Erythroblast (primary cell): ENCODE data around the gene DOCK4.

Source experiments
- DNase-seq, 2 experiments: peaks; one replicate each; lab custom pipeline; 2025; lab: John Stamatoyannopoulos, UW
- GATA1 ChIP-seq: IDR thresholded peaks from 2 replicates; pipeline ENCODE4 v1.6.1; 2011; ENCODE audit warnings: low read depth, mild to moderate bottlenecking, control low read depth, low read length, moderate library complexity
- POLR2A ChIP-seq: IDR thresholded peaks from 2 replicates; pipeline ENCODE4 v1.6.1; 2011; ENCODE audit warnings: mild to moderate bottlenecking, low read length

The DOCK4 gene

DNA sequence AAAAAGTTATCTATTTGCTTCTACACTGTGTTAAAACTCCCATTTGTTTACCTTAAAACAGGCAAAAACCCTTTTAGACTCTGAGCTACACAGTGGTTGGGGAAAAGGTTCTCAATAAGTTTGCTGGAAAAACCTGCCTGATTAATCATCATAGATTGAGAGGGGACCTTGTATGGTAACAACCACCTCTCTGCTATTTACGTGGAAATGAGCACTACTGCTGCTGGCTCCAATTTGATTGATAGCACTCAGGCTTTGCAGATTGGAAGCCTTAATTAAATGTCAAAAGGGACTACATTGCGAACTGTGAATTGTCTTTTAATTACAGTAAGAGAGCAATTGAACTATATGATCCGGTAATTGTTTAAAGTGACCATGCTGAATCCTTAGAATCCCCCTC, 525.0 kb downstream of the DOCK4 start:
- no peak for DNase-seq
- TF ChIP-seq GATA1 = no peak

DNA sequence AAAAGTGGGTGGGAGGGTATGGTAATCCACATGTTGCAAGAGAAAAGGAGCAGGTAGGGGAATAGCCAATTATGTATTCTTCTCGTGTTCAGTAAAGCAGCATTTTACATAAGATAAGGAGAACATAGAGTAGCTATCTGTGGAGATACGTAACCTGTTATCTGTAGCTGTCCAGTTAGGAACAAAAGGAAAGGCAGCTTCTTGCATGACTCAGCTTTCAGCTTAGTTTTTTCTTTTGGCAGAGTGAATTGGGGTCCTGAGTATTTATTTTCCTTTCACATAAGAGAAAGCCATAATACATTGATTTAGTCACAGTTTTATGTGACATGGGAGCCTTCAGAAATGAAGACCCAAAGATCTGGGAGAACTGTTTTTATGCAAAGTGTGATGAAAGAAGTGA, 527.2 kb downstream of the DOCK4 start:
- TF ChIP-seq POLR2A (no peak), GATA1 (no peak)
- DNase-seq = peak in 1 of 2 experiments; percentile 6

DNA sequence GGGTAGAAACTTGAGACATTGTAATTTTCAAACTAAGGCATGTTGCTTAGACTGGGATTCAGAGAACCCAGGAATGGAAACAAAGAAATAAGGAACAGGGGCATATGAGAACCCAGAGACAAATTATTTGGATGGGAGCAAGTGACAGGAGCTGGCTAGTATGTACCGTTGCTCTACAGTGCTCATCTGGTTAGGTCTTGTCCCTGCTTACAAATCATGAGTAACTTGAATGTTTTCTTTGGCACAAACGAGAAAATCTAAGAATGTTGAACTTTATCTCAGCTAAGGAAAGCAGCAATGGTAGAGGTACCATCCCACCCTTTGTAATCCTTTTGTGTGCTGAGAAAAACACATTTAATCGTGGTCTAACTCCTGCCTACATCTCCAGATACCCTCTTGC, 527.9 kb downstream of the DOCK4 start:
- TF ChIP-seq GATA1 = no peak
- TF ChIP-seq POLR2A = no peak
- no peak for DNase-seq

DNA sequence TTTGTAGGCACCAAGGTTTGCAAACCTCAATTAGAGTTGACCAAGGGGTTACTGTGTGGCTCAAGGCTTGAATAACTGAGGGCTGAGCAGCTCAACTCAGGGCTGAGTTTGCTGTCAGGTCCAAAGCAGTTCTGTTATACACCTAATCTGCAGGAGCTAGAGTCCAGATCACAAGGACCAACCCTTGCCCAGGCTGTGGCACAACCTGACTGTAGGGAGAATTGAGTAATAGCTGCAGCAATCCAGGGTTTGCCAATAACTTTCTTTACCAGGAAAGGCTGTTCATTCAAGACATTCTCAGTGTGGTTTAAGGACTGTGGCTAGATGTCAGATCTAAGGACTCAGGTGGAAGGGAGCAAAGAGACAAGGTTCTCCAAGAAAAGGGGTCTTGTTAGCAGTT, 528.4 kb downstream of the DOCK4 start:
- DNase-seq = no peak
- no peak for TF ChIP-seq POLR2A
- no peak for TF ChIP-seq GATA1

DNA sequence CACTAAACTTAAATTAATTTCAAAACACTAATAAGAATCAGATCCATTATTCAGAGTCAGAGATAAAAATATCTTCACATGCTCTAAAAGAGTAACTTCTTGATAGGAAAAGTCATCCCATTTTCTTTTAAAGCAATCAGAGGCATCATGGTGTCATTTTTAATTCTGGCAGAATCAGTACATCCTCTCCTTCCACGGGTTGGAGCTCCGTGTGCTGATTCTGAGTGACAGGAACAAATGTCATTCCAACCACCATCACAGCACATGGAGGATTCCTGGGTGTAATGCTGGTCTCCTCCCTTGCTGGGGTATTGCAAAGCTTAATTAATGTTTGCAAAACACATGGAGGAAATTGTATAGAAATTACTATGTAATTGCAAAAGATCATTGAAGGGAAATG, 529.4 kb downstream of the DOCK4 start:
- no peak for DNase-seq
- TF ChIP-seq POLR2A = no peak
- TF ChIP-seq GATA1 = no peak
